Ovary (tissue), 3 donors: ENCODE results near the gene DACH1.

ENCODE experiments used
- POLR2A ChIP-seq: fragments of 450-650 bp; IDR thresholded peaks from one replicate; pipeline ENCODE4 v1.6.1; 2017; ENCODE audit warnings: antibody characterized with exemption, mild to moderate bottlenecking, moderate library complexity
- TF ChIP-seq, protein P1 (sequence below), 3 donors: fragments of 450-650 bp in 2 of 3; fragments of 200-600 bp in 1 of 3; IDR thresholded peaks; one replicate each; pipeline versions ENCODE4 v1.5.1 to v1.8.0; 2016 to 2022; ENCODE audit warnings: antibody characterized with exemption in 3 of 3, mild to moderate bottlenecking in 1 of 3
- donor health status: DM: no; HTN: no; CAD: no.

DNA sequence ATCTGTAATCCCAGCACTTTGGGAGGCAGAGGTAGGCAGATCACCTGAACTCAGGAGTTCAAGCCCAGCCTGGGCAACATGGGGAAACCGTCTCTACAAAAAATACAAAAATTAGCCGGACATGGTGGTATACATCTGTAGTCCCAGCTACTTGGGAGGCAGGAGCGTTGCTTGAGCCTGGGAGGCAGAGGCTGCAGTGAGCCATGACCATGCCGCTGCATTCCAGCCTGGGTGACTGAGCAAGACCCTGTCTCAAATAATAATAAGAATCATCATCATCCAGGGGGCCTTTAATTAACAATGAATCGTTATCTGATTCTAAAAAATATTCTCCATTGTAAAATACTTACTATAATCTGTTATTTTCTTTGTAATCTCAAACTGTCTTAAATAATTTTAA lies 283.4 kb downstream of the DACH1 start:
- TF ChIP-seq POLR2A, result no peak
- TF ChIP-seq, protein P1, sequence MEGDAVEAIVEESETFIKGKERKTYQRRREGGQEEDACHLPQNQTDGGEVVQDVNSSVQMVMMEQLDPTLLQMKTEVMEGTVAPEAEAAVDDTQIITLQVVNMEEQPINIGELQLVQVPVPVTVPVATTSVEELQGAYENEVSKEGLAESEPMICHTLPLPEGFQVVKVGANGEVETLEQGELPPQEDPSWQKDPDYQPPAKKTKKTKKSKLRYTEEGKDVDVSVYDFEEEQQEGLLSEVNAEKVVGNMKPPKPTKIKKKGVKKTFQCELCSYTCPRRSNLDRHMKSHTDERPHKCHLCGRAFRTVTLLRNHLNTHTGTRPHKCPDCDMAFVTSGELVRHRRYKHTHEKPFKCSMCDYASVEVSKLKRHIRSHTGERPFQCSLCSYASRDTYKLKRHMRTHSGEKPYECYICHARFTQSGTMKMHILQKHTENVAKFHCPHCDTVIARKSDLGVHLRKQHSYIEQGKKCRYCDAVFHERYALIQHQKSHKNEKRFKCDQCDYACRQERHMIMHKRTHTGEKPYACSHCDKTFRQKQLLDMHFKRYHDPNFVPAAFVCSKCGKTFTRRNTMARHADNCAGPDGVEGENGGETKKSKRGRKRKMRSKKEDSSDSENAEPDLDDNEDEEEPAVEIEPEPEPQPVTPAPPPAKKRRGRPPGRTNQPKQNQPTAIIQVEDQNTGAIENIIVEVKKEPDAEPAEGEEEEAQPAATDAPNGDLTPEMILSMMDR (IDR thresholded peaks at IDR 0.05), result no peak
